ENCODE data around the gene LONRF3.

GRCh38 chrX:118973389-118974087 lies 880 bp upstream of the LONRF3 start:
- TF ChIP-seq YY1 (IDR thresholded peaks at IDR 0.05), result no peak
- TF ChIP-seq, protein P1, sequence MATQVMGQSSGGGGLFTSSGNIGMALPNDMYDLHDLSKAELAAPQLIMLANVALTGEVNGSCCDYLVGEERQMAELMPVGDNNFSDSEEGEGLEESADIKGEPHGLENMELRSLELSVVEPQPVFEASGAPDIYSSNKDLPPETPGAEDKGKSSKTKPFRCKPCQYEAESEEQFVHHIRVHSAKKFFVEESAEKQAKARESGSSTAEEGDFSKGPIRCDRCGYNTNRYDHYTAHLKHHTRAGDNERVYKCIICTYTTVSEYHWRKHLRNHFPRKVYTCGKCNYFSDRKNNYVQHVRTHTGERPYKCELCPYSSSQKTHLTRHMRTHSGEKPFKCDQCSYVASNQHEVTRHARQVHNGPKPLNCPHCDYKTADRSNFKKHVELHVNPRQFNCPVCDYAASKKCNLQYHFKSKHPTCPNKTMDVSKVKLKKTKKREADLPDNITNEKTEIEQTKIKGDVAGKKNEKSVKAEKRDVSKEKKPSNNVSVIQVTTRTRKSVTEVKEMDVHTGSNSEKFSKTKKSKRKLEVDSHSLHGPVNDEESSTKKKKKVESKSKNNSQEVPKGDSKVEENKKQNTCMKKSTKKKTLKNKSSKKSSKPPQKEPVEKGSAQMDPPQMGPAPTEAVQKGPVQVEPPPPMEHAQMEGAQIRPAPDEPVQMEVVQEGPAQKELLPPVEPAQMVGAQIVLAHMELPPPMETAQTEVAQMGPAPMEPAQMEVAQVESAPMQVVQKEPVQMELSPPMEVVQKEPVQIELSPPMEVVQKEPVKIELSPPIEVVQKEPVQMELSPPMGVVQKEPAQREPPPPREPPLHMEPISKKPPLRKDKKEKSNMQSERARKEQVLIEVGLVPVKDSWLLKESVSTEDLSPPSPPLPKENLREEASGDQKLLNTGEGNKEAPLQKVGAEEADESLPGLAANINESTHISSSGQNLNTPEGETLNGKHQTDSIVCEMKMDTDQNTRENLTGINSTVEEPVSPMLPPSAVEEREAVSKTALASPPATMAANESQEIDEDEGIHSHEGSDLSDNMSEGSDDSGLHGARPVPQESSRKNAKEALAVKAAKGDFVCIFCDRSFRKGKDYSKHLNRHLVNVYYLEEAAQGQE (IDR thresholded peaks at IDR 0.05), result no peak
- TF ChIP-seq, protein P2, sequence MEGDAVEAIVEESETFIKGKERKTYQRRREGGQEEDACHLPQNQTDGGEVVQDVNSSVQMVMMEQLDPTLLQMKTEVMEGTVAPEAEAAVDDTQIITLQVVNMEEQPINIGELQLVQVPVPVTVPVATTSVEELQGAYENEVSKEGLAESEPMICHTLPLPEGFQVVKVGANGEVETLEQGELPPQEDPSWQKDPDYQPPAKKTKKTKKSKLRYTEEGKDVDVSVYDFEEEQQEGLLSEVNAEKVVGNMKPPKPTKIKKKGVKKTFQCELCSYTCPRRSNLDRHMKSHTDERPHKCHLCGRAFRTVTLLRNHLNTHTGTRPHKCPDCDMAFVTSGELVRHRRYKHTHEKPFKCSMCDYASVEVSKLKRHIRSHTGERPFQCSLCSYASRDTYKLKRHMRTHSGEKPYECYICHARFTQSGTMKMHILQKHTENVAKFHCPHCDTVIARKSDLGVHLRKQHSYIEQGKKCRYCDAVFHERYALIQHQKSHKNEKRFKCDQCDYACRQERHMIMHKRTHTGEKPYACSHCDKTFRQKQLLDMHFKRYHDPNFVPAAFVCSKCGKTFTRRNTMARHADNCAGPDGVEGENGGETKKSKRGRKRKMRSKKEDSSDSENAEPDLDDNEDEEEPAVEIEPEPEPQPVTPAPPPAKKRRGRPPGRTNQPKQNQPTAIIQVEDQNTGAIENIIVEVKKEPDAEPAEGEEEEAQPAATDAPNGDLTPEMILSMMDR (IDR thresholded peaks at IDR 0.05; ENCODE audit: low read depth, low read length, missing input control), result no peak
- no peak for TF ChIP-seq NR2F2 (IDR thresholded peaks at IDR 0.05)
- no peak for TF ChIP-seq TAF1 (conservative IDR thresholded peaks at IDR 0.05)
- TF ChIP-seq SP1 (IDR thresholded peaks at IDR 0.05), result no peak

All from liver (tissue), 3 donors.